Cerebellar nuclear complex (tissue), 1 donor: Measurements from ENCODE around the gene YTHDC1.
A peak's percentile ranks its signal among the peaks of the same experiment; 100 is the strongest.
"Not testable (repeated sequence)": the region's sequence is repeated elsewhere in the genome, so short reads cannot be mapped to it uniquely, and the experiment has no call there.

ENCODE experiments used
- DNase-seq, 2 experiments: peaks; one replicate each; lab custom pipeline; 2025; lab: John Stamatoyannopoulos, UW

Gene YTHDC1

DNA sequence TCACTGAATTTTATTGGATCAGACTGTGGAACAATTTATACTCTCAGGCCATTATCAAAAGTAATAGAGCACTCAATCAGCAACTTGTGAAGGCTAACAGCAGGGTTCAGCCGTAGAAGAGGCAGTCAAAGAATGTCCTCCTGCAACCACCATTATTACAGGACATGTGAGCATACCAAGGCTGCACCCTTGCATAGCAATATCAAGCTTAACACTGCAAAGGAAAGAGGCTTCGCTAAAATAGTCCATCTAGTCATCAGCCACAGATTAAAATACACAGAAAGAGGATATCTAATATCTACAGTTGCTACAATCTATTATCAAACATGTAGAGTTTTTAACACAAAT is 61.5 kb downstream of the YTHDC1 start:
- DNase-seq, result no peak

DNA sequence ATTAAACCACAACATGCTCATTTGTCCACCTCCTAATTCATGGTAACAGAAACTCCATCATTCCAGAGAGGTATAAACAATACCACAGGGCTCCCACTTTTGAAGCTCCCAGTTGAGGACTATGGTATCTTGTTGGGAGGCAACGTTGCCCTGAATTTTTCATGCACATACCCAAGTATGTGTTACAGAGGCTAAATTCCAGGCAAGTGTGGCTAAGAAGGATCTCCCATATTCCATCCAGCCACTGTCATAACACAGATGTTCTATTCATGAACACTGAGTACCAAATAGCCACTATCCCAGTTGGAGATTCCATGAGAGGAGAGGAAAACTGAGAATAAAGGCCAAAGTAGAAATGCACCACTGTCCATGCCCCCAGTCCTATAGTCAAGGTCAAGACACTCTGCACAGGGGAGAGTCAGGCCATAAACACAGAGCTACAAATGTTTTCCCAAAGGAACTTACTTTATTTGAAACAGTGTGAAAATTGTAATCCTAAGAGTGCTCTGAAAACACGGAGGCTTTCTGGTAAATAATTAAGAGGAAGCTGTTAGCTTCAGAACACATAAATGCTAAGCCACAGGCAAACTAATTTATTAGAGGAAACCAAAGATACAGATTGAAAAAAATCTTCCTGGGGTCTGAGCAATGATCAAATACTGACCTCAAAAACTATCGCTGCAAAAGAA is 62.0 kb downstream of the YTHDC1 start:
- DNase-seq, result no peak

DNA sequence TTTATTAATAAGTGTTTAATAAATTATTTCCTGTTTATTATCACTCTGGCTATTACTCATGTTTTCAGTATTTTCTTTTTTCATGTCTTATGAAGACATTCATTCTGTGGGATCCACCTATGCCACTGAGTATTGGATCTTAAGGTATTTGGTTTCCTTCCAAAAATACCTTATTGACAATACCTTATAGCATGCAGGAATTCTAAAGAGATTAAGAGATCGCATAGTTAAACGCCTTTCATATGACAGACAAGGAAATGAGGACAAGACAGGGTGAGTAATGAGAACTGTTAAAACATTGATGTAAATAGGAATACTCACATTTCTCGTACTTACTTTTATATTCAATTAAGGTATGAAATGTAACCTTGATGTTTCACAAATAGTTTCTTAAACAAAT is 66.2 kb downstream of the YTHDC1 start:
- DNase-seq, result no peak

DNA sequence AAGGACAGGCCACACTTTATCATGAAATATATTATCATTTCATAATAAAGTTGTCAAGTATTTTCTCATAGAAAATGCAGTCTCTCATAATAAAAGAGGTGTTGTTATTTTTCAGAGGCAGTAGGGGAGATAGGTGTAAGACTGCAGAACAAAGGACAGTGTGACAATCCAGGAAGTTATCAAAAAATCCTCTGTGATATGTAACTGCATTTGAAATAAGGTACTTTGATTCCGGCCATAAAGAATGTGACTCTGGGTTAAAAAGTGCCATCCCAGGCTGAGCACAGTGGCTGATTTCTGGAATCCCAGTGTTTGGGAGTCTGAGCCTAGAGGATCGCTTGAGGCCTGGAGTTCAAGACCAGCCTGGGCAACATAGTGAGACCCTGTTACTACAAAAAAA is 66.8 kb downstream of the YTHDC1 start:
- no peak for DNase-seq

DNA sequence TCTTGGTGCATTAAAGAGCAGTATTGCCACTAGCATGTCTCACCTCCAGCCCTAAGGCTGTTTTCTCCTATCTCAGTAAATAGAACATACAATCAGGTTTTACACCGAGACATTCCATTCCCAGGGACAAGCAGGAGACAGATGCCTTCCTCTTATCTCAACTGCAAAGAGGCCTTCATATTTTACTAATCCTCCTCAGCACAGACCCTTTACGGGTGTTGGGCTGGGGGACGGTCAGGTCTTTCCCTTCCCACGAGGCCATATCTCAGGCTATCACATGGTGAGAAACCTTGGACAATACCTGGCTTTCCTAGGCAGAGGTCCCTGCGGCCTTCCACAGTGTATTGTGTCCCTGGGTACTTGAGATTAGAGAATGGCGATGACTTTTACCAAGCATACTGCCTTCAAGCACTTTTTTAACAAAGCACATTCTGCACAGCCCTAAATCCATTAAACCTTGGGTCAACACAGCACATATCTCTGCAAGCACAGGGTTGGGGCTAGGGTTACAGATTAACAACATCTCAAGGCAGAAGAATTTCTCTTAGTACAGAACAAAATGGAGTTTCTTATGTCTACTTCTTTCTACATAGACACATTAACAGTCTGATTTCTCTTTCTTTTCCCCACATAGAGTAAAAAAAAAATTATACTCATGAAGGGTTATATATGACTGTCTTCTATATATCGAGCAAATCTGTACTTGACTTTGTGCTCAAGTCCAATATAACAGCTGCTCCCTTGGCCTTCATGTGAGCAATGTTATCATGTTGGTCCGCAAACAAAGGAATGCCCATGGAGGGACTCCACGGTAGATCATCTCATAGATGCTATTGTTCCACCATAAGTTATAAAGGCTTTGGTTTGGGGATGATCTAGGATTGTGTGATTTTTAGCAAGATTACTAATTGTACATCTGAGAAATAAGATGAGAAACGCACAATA is 67.8 kb downstream of the YTHDC1 start:
- not testable (repeated sequence) for DNase-seq

DNA sequence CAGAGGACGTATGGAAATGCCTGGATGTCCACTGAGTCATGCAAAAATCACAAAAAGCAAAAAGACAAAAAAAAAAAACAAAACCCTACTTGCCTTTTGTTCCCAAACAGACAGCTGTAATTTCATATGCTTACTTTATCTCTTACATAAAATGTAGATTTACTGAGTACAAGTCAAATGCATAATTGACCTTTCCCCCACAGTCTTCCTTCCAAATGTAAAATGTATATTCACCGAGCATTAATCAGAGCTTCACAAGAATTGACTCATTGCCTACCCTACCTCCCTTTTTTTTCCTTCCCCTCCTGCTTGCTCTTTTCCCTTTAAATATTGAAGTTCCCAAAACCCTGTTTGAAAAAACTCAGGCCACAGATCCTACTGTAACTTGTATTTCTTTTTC is 71.9 kb downstream of the YTHDC1 start:
- no peak for DNase-seq

DNA sequence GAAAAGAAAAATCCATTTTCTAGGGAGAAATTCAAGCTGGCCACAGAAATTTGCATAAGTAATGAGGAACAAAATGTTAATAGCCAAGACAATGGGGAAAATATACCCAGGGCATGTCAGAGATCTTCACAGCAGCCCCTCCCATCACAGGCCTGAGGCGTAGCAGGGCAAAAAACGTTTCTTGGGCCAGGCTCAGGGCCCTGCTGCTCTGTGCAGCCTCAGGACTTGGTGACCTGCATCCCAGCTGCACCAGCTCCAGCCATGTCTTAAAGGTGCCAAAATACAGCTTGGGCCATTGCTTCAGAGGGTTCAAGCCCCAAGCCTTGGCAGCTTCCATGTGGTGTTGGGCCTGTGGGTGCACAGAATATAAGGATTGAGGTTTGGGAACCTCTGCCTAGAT is 72.3 kb downstream of the YTHDC1 start:
- DNase-seq, result no peak

DNA sequence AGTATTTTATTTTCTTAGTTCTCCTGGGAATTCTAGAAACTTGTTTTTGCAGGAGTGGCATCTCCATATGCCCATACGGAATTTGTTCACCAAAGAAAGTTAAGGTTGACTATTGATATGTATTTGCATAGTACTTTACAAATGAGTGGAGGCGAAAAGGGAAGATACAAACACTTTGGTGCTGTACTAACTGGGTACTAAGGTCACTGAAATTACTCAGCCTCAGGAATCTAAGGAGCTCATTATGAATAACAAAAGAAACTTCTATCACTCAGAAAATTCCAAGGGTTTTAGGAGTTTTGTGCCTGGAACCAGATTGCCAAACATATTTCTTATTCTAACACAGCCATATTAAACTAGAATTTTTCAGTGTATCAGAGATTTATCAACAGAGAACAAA is 77.0 kb downstream of the YTHDC1 start:
- DNase-seq, result no peak

DNA sequence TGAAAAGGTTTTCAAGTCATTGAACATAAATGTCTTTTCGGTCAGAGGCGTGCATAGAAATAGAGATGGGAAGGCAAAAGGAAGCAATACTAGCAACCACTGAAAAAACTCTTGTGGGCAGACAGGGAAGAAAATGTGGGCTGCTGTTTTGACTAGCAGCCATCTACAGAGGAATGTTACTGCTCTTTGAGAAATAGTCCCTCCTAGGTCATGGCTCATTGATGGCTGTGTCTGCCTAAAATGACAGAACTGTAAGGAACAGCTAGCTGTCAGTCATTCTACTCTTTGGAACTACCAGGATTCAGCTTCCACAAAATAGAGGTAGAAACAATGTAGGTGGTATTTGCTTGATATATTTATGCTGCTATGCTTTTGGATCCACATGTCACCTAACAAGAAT is 77.5 kb downstream of the YTHDC1 start:
- DNase-seq, result no peak

DNA sequence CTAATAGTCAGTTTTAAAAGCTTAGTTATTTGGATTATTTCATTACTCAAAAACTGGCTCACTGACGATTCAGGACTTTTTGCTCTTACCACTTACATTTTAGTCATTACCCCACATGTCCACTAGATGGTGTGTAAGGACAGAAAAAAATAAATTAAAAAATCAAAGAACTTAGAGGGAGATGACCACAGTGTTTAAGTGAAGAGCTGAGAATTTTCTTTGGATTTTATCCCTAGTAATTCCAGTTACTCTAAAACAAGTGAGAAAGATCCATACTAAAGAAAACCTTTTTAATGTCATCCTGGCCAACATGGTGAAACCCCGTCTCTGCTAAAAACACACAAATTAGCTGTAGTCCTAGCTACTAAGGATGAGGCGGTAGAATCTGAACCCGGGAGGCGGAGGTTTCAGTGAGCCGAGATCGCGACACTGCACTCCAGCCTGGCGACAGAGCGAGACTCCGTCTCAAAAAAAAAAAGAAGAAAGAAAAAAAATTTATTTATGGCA is 78.0 kb downstream of the YTHDC1 start:
- DNase-seq, result peak in 1 of 2 experiments; percentile 6

DNA sequence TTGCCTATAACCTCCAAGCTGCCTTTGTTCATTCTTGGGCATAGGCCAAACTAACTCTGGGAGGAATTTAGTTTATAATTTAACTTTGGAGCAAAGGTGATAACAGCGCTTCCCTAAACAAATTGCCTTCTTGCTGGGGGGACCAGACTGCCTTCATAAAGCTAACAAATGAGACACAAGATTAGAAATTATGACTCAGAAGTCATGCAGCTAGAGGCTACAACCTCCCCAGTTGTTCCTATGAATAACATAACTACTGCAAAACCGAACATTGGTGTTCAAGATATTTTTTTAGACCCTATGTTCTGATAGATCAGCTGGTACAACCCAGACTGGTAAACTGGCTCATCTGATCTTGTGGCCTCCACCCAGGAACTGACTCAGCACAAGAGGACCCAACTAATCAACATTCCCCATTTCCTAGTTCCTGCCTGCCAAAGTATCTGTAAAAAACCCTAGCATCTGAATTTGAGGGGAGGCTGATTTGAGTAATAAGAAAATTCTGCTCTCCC is 82.4 kb downstream of the YTHDC1 start:
- no peak for DNase-seq

DNA sequence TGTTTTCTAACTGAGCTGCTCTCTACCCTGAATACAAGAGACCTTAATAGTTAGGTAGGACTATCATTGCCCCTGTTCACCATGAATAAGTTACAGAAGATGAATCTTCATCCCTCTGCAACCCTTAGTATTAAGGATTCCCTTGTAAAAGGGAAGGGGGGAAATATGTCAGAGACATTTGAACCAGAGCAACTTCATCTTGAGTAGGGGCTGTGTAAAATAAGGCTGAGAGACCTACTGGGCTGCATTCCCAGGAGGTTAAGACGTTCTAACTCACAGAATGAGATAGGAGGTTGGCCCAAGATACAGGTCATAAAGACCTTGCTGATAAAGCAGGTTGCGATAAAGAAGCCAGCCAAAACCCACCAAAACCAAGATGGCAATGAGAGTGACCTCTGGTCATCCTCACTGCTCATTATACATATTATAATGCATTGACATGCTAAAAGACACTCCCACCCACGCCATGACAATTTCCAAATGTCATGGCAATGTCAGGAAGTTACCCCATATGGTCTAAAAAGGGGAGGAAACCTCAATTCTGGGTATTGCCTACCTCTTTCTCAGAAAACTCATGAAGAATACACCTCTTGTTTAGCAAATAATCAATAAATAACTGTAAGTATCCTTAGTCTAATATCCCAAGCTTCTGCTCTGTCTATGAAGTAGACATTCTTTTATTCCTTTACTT is 84.9 kb downstream of the YTHDC1 start:
- no peak for DNase-seq
